Measurements from ENCODE around the gene HNRNPA1.

HNRNPA1 gene

GRCh38 chr12:54240971-54241588 is 39.4 kb upstream of the HNRNPA1 start:
- POLR2A ChIA-PET: interaction anchor here (1.3 kb wide), 1 partner anchor 39 kb away, joined by 4 read pairs; the partner anchor contains the start of genes CBX5 and HNRNPA1
- CTCF ChIA-PET: interaction anchor here (0.6 to 4.3 kb wide), 8 partner anchors 9 to 126 kb away, joined by 3 to 26 read pairs (median 6); no protein-coding TSS in a partner anchor
- Histone ChIP-seq H3K4me3 (ENCODE audit: control insufficient read depth in 1 of 7, extremely low read depth in 1 of 7, insufficient read depth in 4 of 7, low read depth in 2 of 7, low read length in 6 of 7) (no peak overlapping the region), H3K27me3 (replicated peaks in 2 of 5; ENCODE audit: control insufficient read depth in 4 of 5, insufficient read depth in 5 of 5, low read length in 4 of 5) (no peaks in the 10 kb centered on the region), H3K4me1 (ENCODE audit: control extremely low read depth in 1 of 4, control insufficient read depth in 4 of 4, insufficient read depth in 4 of 4, low read length in 3 of 4) (no peaks in the 10 kb centered on the region), H3K9me3 (ENCODE audit: control extremely low read depth in 1 of 5, control insufficient read depth in 4 of 5, insufficient read depth in 2 of 5, low read depth in 1 of 5, low read length in 4 of 5) (no peaks in the 10 kb centered on the region), H3K27ac (ENCODE audit: insufficient read depth in 1 of 2, low read depth in 1 of 2, low read length in 2 of 2, poor library complexity in 1 of 2, severe bottlenecking in 2 of 2) (no peak overlapping the region), H3K36me3 (ENCODE audit: control insufficient read depth in 4 of 4, insufficient read depth in 4 of 4, low read length in 3 of 4) (peaks cover 18 to 80% (median 47%) of the 10 kb centered on the region in 4 experiments)
- no CpG with 5 or more reads among the region's 2 CpGs for WGBS (ENCODE audit: insufficient coverage)
- DNase-seq: no peak

- ChIA-PET POLR2A (no interaction called here), CTCF (interaction anchor here (0.6 to 1.0 kb wide), 2 partner anchors 26 to 125 kb away, joined by 3 to 6 read pairs; no protein-coding TSS in a partner anchor)
- WGBS (ENCODE audit: insufficient coverage): 95% methylated on average over 4 of the region's 6 CpGs
- no peak overlapping the region for H3K4me3 ChIP-seq (ENCODE audit: control insufficient read depth in 1 of 7, extremely low read depth in 1 of 7, insufficient read depth in 4 of 7, low read depth in 2 of 7, low read length in 6 of 7)
- H3K9me3 ChIP-seq (ENCODE audit: control extremely low read depth in 1 of 5, control insufficient read depth in 4 of 5, insufficient read depth in 2 of 5, low read depth in 1 of 5, low read length in 4 of 5): no peaks in the 10 kb centered on the region
- no peaks in the 10 kb centered on the region for H3K27me3 ChIP-seq (replicated peaks in 2 of 5; ENCODE audit: control insufficient read depth in 4 of 5, insufficient read depth in 5 of 5, low read length in 4 of 5)
- H3K27ac ChIP-seq (ENCODE audit: insufficient read depth in 1 of 2, low read depth in 1 of 2, low read length in 2 of 2, poor library complexity in 1 of 2, severe bottlenecking in 2 of 2): no peak overlapping the region
- H3K4me1 ChIP-seq (ENCODE audit: control extremely low read depth in 1 of 4, control insufficient read depth in 4 of 4, insufficient read depth in 4 of 4, low read length in 3 of 4): no peaks in the 10 kb centered on the region
- no peak for DNase-seq
- H3K36me3 ChIP-seq (ENCODE audit: control insufficient read depth in 4 of 4, insufficient read depth in 4 of 4, low read length in 3 of 4): peaks cover 12 to 72% (median 48%) of the 10 kb centered on the region in 4 experiments
Measured at GRCh38 chr12:54246011-54246641, 34.4 kb upstream of the HNRNPA1 start.

GRCh38 chr12:54249489-54249888 is 31.0 kb upstream of the HNRNPA1 start:
- ChIA-PET CTCF (interaction anchor here (0.6 to 3.8 kb wide), 8 partner anchors 8 to 119 kb away, joined by 3 to 23 read pairs (median 4); no protein-coding TSS in a partner anchor), POLR2A (no interaction called here)
- no peaks in the 10 kb centered on the region for H3K9me3 ChIP-seq (ENCODE audit: control extremely low read depth in 1 of 5, control insufficient read depth in 4 of 5, insufficient read depth in 2 of 5, low read depth in 1 of 5, low read length in 4 of 5)
- H3K4me3 ChIP-seq (ENCODE audit: control insufficient read depth in 1 of 7, extremely low read depth in 1 of 7, insufficient read depth in 4 of 7, low read depth in 2 of 7, low read length in 6 of 7): no peak overlapping the region
- no peak overlapping the region for H3K27ac ChIP-seq (ENCODE audit: insufficient read depth in 1 of 2, low read depth in 1 of 2, low read length in 2 of 2, poor library complexity in 1 of 2, severe bottlenecking in 2 of 2)
- no peaks in the 10 kb centered on the region for H3K27me3 ChIP-seq (replicated peaks in 2 of 5; ENCODE audit: control insufficient read depth in 4 of 5, insufficient read depth in 5 of 5, low read length in 4 of 5)
- DNase-seq: no peak
- WGBS (ENCODE audit: insufficient coverage): no CpG with 5 or more reads among the region's 5 CpGs
- no peaks in the 10 kb centered on the region for H3K4me1 ChIP-seq (ENCODE audit: control extremely low read depth in 1 of 4, control insufficient read depth in 4 of 4, insufficient read depth in 4 of 4, low read length in 3 of 4)
- peaks cover 9 to 63% (median 39%) of the 10 kb centered on the region in 4 experiments for H3K36me3 ChIP-seq (ENCODE audit: control insufficient read depth in 4 of 4, insufficient read depth in 4 of 4, low read length in 3 of 4)

GRCh38 chr12:54251667-54252284 is 28.8 kb upstream of the HNRNPA1 start:
- no CpG with 5 or more reads among the region's 1 CpG for WGBS (ENCODE audit: insufficient coverage)
- no peaks in the 10 kb centered on the region for H3K4me1 ChIP-seq (ENCODE audit: control extremely low read depth in 1 of 4, control insufficient read depth in 4 of 4, insufficient read depth in 4 of 4, low read length in 3 of 4)
- peak; percentile 62 to 82 (median 79) for DNase-seq
- ChIA-PET CTCF (interaction anchor here (0.7 to 4.5 kb wide), 32 partner anchors 10 to 202 kb away, joined by 3 to 49 read pairs (median 4); partner anchors contain the start of genes CBX5, COPZ1 and NFE2), POLR2A (interaction anchor here (0.9 to 1.6 kb wide), 3 partner anchors 18 to 35 kb away, joined by 3 to 5 read pairs (median 3); partner anchors contain the start of genes CBX5 and HNRNPA1)
- no peaks in the 10 kb centered on the region for H3K9me3 ChIP-seq (ENCODE audit: control extremely low read depth in 1 of 5, control insufficient read depth in 4 of 5, insufficient read depth in 2 of 5, low read depth in 1 of 5, low read length in 4 of 5)
- H3K27ac ChIP-seq (ENCODE audit: insufficient read depth in 1 of 2, low read depth in 1 of 2, low read length in 2 of 2, poor library complexity in 1 of 2, severe bottlenecking in 2 of 2): no peak overlapping the region
- no peak overlapping the region for H3K4me3 ChIP-seq (ENCODE audit: control insufficient read depth in 1 of 7, extremely low read depth in 1 of 7, insufficient read depth in 4 of 7, low read depth in 2 of 7, low read length in 6 of 7)
- peaks cover 7 to 60% (median 38%) of the 10 kb centered on the region in 4 experiments for H3K36me3 ChIP-seq (ENCODE audit: control insufficient read depth in 4 of 4, insufficient read depth in 4 of 4, low read length in 3 of 4)
- H3K27me3 ChIP-seq (replicated peaks in 2 of 5; ENCODE audit: control insufficient read depth in 4 of 5, insufficient read depth in 5 of 5, low read length in 4 of 5): no peaks in the 10 kb centered on the region

GRCh38 chr12:54253240-54253639 is 27.3 kb upstream of the HNRNPA1 start:
- peaks cover 2 to 57% (median 38%) of the 10 kb centered on the region in 4 experiments for H3K36me3 ChIP-seq (ENCODE audit: control insufficient read depth in 4 of 4, insufficient read depth in 4 of 4, low read length in 3 of 4)
- DNase-seq: no peak
- no peak overlapping the region for H3K27ac ChIP-seq (ENCODE audit: insufficient read depth in 1 of 2, low read depth in 1 of 2, low read length in 2 of 2, poor library complexity in 1 of 2, severe bottlenecking in 2 of 2)
- no peaks in the 10 kb centered on the region for H3K27me3 ChIP-seq (replicated peaks in 2 of 5; ENCODE audit: control insufficient read depth in 4 of 5, insufficient read depth in 5 of 5, low read length in 4 of 5)
- WGBS (ENCODE audit: insufficient coverage): no CpG with 5 or more reads among the region's 4 CpGs
- H3K9me3 ChIP-seq (ENCODE audit: control extremely low read depth in 1 of 5, control insufficient read depth in 4 of 5, insufficient read depth in 2 of 5, low read depth in 1 of 5, low read length in 4 of 5): no peaks in the 10 kb centered on the region
- H3K4me1 ChIP-seq (ENCODE audit: control extremely low read depth in 1 of 4, control insufficient read depth in 4 of 4, insufficient read depth in 4 of 4, low read length in 3 of 4): peaks cover 2 to 12% (median 9%) of the 10 kb centered on the region in 4 experiments
- H3K4me3 ChIP-seq (ENCODE audit: control insufficient read depth in 1 of 7, extremely low read depth in 1 of 7, insufficient read depth in 4 of 7, low read depth in 2 of 7, low read length in 6 of 7): no peak overlapping the region
- CTCF ChIA-PET: interaction anchor here (1.0 to 4.5 kb wide), 12 partner anchors 9 to 200 kb away, joined by 3 to 49 read pairs (median 10); no protein-coding TSS in a partner anchor
- POLR2A ChIA-PET: interaction anchor here (1.0 kb wide), 1 partner anchor 41 kb away, joined by 3 read pairs; no protein-coding TSS in a partner anchor

- ChIA-PET POLR2A (no interaction called here), CTCF (interaction anchor here (0.9 to 1.7 kb wide), 2 partner anchors 10 to 42 kb away, joined by 3 to 4 read pairs; no protein-coding TSS in a partner anchor)
- Histone ChIP-seq H3K4me3 (ENCODE audit: control insufficient read depth in 1 of 7, extremely low read depth in 1 of 7, insufficient read depth in 4 of 7, low read depth in 2 of 7, low read length in 6 of 7) (no peak overlapping the region), H3K27ac (ENCODE audit: insufficient read depth in 1 of 2, low read depth in 1 of 2, low read length in 2 of 2, poor library complexity in 1 of 2, severe bottlenecking in 2 of 2) (peak overlapping the region in 1 of 2 experiments; percentile 31), H3K27me3 (replicated peaks in 2 of 5; ENCODE audit: control insufficient read depth in 4 of 5, insufficient read depth in 5 of 5, low read length in 4 of 5) (no peaks in the 10 kb centered on the region), H3K9me3 (ENCODE audit: control extremely low read depth in 1 of 5, control insufficient read depth in 4 of 5, insufficient read depth in 2 of 5, low read depth in 1 of 5, low read length in 4 of 5) (no peaks in the 10 kb centered on the region), H3K36me3 (ENCODE audit: control insufficient read depth in 4 of 4, insufficient read depth in 4 of 4, low read length in 3 of 4) (peaks cover 2 to 41% (median 25%) of the 10 kb centered on the region in 4 experiments), H3K4me1 (ENCODE audit: control extremely low read depth in 1 of 4, control insufficient read depth in 4 of 4, insufficient read depth in 4 of 4, low read length in 3 of 4) (peaks cover 22 to 49% (median 38%) of the 10 kb centered on the region in 4 experiments)
- 100% methylated on average over 3 of the region's 8 CpGs for WGBS (ENCODE audit: insufficient coverage)
- no peak for DNase-seq
Measured at GRCh38 chr12:54257332-54257731, 23.2 kb upstream of the HNRNPA1 start.
